RKO (cell line): ENCODE results near the gene XRN1.
"Not testable (repeated sequence)": the region's sequence is repeated elsewhere in the genome, so short reads cannot be mapped to it uniquely, and the experiment has no call there.

Experiments
- DNase-seq: peaks from one replicate; pipeline ENCODE4 v3.0.0-alpha.2; 2016; ENCODE audit warnings: low spot score

XRN1 gene, protein sequence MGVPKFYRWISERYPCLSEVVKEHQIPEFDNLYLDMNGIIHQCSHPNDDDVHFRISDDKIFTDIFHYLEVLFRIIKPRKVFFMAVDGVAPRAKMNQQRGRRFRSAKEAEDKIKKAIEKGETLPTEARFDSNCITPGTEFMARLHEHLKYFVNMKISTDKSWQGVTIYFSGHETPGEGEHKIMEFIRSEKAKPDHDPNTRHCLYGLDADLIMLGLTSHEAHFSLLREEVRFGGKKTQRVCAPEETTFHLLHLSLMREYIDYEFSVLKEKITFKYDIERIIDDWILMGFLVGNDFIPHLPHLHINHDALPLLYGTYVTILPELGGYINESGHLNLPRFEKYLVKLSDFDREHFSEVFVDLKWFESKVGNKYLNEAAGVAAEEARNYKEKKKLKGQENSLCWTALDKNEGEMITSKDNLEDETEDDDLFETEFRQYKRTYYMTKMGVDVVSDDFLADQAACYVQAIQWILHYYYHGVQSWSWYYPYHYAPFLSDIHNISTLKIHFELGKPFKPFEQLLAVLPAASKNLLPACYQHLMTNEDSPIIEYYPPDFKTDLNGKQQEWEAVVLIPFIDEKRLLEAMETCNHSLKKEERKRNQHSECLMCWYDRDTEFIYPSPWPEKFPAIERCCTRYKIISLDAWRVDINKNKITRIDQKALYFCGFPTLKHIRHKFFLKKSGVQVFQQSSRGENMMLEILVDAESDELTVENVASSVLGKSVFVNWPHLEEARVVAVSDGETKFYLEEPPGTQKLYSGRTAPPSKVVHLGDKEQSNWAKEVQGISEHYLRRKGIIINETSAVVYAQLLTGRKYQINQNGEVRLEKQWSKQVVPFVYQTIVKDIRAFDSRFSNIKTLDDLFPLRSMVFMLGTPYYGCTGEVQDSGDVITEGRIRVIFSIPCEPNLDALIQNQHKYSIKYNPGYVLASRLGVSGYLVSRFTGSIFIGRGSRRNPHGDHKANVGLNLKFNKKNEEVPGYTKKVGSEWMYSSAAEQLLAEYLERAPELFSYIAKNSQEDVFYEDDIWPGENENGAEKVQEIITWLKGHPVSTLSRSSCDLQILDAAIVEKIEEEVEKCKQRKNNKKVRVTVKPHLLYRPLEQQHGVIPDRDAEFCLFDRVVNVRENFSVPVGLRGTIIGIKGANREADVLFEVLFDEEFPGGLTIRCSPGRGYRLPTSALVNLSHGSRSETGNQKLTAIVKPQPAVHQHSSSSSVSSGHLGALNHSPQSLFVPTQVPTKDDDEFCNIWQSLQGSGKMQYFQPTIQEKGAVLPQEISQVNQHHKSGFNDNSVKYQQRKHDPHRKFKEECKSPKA (N-terminal part only)

DNA sequence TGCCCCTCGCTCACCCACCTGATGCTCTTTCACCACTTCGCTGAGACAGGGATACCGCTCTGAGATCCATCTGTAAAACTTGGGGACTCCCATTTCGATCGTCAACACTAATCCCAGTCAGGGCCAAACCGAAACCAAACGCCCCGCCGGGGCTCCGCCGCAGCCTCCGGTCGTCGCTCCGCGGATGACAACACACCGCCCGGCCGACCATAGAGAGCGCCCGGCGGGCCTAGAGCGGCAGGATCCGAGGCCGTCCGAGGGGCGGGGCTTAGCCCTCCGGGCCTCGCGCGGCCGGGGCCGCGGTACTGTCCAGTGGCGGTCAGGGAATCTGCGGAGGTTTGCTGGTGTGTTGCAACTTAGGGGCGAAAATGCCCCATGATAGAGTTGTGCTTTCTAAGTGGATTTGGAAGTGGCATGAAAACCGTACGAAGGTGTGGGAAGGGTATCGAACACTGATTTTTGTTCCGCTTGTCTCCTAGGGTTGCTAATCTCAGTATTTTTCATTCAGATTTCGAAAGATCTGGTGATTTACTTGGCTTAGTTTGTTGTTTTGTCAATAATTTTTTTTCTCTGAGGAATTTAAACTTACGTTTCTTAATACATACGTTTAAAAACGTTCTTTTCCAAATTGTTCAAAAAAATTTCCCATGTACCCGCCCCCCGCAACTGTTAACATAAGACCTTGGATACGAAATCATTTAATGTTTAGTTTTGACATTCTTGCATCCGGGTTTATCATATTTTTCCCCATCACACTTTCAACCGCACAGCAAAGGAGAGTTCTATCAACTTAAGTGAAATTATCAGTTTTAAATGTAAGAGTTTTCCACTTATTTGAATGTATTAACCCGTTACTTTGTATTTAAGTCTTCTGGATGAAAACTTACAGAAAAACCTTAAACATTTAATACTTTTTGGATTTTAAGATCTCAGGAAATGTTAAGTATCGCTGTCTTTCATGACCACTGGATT, at the start of gene XRN1:
XRN1 (minus strand) TSS at position 186 of the 972 bp plus-strand sequence; CDS start at position 93, 93 bp downstream.
- peak; percentile 94 for DNase-seq

DNA sequence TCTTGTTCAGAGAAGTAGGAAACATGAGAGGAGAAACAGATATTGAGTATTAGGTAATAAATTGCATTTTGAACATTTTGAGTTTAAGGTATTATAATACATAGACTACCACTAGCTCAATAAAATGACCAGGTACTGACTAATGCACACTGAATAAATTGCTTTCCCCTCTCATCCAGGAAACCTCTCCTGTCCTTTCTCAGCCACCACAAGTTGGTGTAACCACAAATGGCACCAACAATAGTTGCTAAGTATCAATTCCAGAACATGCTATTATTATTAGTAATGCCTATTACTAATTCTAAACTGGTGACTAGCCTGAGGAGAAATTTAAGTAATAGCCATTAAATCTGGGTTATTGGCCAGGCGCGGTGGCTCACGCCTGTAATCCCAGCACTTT, 47.3 kb upstream of the XRN1 start:
- no peak for DNase-seq

DNA sequence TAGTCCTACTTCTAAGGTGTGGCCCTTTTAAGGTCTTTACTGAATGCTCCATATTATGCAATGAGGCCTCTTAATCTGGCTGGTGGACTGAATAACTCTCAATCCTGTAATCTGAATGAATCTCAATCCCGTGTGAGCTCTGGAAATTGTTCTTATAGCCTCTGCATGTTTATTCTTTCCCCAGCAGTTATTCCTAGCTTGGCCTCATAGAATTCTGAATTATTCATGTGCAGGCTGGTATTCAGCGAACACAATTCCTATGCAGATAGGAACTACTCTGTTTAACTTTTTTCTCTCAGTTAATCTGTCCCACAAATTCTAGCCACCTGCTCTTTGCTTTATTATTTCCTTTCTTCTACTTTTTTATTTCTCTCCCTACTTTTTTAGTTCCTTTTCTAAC, 44.3 kb upstream of the XRN1 start:
- DNase-seq, result no peak

DNA sequence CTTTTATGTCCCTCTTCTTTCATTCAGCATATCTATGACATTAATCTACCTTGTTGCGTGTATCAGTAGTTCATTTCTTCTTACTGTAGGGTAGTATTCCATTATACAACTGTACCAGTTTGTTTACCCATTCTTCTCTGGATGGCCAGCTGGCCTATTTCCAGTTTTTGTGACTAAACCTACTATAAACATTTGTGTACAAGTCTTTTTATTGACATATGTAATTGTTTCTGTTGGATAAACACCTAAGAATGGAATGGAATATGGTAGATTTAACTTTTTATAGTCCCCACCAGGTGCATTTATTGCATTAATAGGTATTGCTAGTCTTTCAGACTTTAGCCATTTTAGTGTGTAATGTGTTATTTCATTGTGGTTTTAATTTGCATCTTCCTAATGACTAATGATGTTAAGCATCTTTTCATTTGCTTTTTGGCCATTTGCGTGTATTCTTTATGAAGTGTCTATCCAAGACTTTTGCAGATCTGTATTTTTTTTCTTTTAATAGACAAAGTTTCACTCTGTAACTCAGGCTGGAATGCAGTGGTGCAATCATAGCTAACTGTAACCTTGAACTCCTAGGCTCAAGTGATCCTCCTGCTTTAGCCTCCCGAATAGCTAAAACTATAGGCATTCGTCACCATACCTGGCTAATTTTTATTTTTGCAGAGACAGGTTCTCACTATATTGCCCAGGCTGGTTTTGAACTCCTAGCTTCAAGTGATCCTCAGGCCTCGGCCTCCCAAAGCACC, 41.9 kb upstream of the XRN1 start:
- DNase-seq, result no peak

DNA sequence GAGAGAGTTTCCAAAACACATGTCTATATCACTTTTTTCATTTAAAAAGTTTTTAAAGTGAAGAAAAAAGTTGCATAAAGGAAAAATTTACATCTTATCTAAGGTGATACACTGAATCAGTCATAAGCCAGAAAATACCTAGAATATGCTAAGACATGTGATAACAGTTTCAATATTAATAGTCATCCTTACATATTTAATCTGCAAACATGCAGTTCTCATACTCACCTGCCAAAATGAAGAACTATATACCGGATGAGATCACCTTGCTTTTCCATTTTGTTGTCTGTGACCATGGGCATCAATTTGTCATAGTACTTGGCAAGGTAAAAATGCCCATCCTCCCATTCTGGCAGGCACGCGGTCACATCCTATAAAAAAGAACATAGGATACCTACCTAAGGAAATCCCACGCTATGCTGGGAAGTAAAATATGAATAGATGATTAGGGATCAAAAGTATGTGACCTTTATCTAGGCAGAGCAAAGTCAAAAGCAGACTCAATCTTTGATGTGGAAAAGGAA, 37.1 kb upstream of the XRN1 start:
- DNase-seq, result no peak

DNA sequence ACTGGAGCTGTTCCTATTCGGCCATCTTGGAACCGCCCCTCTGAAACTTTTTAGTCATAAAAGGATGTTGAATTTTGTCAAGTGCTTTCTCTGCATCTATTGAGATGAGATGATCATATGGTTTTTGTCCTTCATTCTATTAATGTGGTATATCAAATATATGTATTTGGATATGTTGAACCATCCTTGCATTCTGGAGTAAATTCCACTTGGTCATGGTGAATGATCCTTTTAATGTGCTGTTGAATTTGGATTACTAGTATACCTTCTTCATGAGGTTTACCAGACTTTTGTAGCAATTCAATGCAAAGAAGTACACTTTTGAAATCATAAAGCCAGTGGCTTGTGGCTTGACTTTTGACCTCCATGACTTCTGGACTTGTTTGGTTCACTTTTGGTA, 33.4 kb upstream of the XRN1 start:
- DNase-seq, result no peak

DNA sequence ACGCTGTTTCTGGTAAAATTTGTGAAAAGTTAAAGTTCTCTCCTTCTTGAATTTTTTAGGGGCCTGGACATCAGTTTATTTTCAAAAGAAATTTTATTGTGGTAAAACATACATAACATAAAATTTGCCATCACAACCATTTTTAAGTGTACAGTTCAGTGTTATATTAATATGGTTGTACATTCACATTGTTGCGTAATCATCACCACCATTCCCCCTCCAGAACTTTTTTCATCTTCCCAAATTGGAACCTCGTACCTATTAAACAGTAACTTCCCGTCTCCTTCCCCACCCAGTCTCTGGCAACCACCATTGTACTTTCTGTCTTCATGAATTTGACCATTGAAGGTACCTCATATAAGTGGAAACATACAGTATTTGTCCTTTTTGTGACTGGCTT, 23.0 kb upstream of the XRN1 start:
- DNase-seq, result no peak

DNA sequence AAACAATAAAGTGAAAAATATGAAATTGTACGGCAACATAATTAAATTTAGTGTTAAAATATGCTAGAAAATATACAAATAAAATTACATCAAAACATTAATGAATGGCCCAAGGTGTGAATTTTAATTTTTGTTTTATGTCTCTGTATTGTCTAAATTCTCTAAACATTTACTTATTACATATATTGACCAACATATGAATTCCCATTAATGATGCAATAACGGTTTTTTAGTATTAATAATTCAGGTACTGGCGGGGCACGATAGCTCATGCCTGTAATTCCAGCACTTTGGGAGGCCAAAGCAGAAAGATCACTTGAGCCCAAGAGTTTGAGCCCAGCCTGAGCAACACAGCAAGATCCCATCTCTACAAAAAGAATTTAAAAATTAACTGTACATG, 20.6 kb upstream of the XRN1 start:
- no peak for DNase-seq

DNA sequence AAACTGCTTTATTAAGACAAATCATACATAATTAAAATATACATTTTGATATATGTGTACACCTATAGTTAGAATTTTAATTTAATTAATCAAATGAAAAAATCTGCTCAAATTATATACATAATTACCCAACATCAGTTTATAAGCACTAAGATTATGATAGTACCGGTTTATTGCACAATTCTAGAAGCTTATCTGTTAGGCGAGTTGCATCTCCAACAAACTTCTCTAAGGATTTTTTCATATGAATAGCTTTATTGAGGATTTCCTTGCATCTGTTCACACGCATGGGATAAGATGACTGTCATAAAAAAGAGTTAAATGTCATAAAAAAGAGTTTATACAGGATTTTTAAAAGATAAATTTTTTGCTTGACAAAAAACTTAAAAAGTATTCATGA, 19.9 kb upstream of the XRN1 start:
- DNase-seq, result no peak

DNA sequence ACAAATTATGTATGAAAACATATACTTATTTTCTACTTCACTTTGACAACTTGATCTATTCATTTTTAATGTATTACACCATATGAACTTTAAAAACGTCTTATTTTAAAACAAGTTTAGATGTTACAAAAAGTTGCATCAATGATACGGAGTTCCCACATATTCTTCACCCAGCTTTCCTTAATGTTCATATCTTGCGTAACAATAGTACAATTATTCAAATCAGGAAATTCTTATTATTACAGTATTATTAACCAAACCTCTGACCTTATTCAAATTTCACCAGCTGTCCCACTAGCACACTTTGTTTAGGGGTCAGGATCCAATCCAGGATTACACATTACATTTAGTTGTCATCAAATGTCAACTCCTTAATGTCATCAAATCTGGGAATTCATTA, 12.9 kb upstream of the XRN1 start:
- DNase-seq, result no peak

DNA sequence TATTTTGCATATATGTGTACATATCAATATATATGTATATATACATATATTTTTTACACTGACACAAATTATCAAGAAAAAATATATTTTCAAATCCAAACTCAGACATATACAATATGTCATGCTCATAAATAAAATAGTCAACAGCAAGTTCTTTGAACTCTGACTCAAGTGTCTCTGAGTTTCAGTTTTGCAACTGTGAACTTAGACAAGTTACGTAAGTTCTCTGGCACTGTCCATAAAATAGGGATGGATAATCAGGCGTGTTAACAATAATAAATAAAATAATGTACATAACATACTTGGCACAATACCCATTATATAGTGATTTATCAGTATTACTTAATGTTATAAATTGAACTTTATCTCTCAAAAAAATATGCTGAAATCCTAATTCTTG, 12.1 kb upstream of the XRN1 start:
- no peak for DNase-seq

DNA sequence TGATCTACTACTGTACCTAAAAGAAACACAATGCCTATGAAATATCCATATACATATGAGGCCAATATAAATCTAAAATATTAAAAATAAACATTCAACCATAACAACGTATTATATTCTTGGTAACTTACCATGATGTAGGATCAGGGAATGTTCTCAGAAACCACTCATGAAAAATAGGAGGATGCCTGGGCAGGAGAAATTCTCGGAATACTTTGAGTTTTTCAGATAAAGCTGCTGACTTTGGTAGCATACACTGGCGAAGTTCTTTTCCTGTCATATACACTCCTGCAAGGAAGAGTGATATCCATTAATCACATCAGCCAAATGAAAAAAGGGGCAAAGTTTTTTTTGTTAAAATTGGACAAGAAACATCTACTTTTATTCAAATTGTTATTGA, 11.3 kb upstream of the XRN1 start:
- DNase-seq, result no peak

DNA sequence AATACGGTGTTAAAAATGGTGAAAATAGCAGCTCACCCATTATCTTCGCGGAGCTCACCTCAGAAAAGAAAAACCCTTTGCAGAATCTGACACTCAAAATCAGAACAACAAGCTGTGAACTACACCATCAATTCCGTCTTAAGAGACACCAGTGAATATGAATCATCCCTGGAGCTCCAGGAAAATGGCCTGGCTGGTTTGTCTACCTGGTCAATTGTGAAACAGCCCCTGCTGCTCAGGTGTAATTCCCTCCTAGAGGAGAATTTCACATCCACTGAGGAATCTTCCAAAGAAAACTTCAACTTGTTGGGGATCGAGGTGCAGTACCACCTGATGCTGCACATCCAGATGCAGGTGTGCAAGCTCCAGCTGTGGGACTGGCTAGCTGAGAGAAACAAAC, 3.0 kb upstream of the XRN1 start:
- DNase-seq, result no peak

DNA sequence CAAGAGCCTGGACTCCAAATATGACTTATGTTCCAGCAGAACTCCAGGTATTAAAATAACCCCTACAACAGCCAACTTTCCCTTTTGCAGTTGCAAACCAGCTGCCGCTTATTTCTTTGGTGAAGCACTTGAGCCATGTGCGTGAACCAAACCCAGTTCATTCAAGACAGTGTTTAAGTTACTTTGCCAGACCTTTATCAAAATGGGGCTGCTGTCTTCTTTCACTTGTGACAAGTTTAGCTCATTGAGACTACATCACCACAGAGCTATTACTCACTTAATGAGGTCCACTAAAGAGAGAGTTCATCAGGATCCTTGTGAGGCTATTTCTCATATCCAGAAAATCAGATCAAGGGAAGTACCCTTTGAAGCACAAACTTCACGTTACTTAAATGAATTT, 2.4 kb upstream of the XRN1 start:
- DNase-seq, result no peak

DNA sequence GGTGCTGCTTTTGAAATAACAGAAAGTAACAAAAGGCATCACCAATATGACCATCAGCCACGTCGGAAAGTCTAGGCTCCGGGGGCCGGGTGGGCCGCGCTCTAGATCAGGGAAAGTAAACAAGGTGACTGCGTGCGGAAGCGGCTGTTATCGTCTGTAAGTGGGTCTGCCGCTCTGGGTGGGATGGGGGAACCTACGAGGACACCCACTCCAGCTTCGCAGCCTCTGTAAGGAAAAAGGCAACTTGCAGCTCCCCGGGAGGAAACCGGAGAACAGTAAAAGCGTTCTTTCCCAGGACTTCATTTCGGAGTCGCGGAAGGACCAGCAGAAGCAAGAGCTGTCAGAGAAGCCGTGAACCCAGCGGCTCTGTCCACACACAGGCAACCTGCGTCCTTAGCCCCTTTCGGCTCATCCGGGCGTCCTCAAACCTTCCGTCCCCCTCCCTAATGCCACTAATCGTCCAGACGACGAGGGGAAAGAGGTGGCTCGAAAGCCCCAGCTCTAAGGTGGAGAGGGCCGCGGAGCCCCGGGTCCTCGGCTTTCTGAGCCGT, 461 bp downstream of the XRN1 start:
- peak; percentile 49 for DNase-seq

DNA sequence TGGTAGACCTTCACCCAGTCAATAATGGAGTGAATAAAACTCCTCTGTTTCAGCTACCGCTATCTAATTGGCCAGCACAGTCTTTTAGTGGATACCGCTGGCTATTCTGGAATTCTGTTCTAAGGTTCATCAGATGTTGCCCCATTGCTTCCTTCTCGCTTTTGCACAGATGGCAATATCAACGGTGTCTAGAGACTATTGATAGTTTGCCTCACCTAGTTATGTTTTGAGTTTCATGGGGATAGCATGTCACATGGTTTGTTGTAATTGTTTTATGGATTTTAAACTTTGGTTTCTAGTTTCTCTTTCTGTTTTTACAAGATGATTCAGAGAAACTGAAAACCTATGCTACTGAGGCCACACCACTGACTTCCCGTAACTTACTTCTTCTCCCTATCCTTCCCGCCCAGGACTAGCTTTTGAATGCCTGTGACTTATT, 2.0 kb downstream of the XRN1 start:
- DNase-seq, result peak; percentile 8

DNA sequence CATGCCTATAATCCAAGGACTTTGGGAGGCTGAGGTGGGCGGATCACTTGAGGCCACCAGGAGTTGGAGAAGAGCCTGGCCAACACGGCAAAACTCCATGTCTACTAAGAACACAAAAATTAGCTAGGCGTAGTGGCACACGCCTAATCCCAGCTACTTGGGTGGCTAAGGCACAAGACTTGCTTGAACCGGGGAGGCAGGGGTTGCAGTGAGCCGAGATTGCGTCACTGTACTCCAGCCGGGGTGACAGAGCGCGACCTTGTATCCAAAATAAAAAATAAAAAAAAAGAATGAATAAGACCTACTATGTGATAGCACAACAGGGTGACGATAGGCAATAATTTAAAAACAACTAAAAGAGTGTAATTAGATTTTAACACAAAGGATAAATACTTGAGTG, 3.5 kb downstream of the XRN1 start:
- no peak for DNase-seq

DNA sequence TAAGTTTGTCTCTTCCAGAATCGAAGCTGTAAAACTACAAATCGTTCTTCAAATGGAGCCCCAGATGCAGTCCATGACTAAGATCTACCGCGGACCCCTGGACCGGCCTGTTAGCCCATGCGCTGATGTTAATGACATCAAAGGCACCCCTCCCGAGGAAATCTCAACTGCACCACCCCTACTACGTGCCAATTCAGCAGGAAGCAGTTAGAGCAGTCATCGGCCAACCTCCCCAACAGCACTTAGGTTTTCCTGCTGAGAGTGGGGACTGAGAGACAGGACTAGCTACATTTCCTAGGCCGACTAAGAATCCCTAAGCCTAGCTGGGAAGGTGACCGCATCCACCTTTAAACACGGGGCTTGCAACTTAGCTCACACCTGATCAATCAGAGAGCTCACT, 4.8 kb downstream of the XRN1 start:
- not testable (repeated sequence) for DNase-seq

DNA sequence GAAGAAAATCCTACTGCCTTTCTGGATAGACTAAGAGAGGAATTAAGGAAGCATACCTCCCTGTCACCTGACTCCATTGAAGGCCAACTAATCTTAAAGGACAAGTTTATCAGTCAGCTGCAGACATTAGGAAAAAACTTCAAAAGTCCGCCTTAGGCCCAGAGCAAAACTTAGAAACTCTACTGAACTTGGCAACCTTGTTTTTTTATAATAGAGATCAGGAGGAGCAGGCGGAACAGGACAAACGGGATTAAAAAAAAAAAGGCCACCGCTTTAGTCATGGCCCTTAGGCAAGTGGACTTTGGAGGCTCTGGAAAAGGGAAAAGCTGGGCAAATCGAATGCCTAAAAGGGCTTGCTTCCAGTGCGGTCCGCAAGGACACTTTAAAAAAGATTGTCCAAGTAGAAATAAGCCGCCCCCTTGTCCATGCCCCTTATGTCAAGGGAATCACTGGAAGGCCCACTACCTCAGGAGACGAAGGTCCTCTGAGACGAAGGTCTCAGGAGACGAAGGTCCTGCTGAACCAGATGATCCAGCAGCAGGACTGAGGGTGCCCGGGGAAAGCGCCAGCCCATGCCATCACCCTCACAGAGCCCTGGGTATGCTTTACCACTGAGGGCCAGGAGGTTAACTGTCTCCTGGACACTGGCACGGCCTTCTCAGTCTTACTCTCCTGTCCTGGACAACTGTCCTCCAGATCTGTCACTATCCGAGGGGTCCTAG, 8.2 kb downstream of the XRN1 start:
- not testable (repeated sequence) for DNase-seq
